Fibroblast of lung (primary cell): ENCODE results near the gene NR2C2. TPM values are rescaled to one million over a fixed set of nuclear protein-coding genes. Genes with fewer than 3 reads are reported as not detected.

Experiments
- DNase-seq, 2 donors: peaks; one replicate each; pipeline versions ENCODE4 v3.0.0 to v3.0.0-alpha.2; 2010; ENCODE audit warnings: low read depth in 2 of 2
- H2AFZ ChIP-seq: 2 replicates; pipeline ENCODE4 v1.5.1; 2012; ENCODE audit warnings: low read length, control low read depth, inconsistent platforms
- H3K27ac ChIP-seq: 2 replicates; pipeline ENCODE4 v1.5.1; 2011; ENCODE audit warnings: low read length, control low read depth; ENCODE audit not compliant: insufficient read depth
- H3K27me3 ChIP-seq: 2 replicates; pipeline ENCODE4 v1.5.1; 2011; ENCODE audit warnings: mild to moderate bottlenecking, low read length; ENCODE audit not compliant: control insufficient read depth, insufficient read depth
- H3K36me3 ChIP-seq: 2 replicates; pipeline ENCODE4 v1.5.1; 2011; ENCODE audit warnings: low read length; ENCODE audit not compliant: control insufficient read depth, insufficient read depth
- H3K4me1 ChIP-seq: 2 replicates; pipeline ENCODE4 v1.5.1; 2011; ENCODE audit warnings: low read length; ENCODE audit not compliant: control insufficient read depth, insufficient read depth; ENCODE audit errors: extremely low read depth
- H3K4me2 ChIP-seq: 2 replicates; pipeline ENCODE4 v1.5.1; 2011; ENCODE audit warnings: low read length, control low read depth; ENCODE audit not compliant: insufficient read depth; ENCODE audit errors: extremely low read depth
- H3K4me3 ChIP-seq, 4 experiments: fragments of 200-600 bp in 1 of 4; sonication (generic) in 1 of 4; replicated peaks in 1 of 4; 2 replicates each; pipeline ENCODE4 v1.5.1; 2011 to 2016; ENCODE audit warnings: low read length in 4 of 4, low read depth in 3 of 4, mild to moderate bottlenecking in 3 of 4, control low read depth in 2 of 4, inconsistent platforms in 1 of 4, mixed read lengths in 1 of 4; ENCODE audit not compliant: insufficient read depth in 1 of 4; ENCODE audit errors: control extremely low read depth in 1 of 4
- H3K79me2 ChIP-seq: 2 replicates; pipeline ENCODE4 v1.5.1; 2012; ENCODE audit warnings: mild to moderate bottlenecking, low read length, inconsistent platforms; ENCODE audit not compliant: control insufficient read depth, insufficient read depth
- H3K9ac ChIP-seq: 2 replicates; pipeline ENCODE4 v1.5.1; 2011; ENCODE audit warnings: mild to moderate bottlenecking, low read length, control low read depth; ENCODE audit not compliant: insufficient read depth
- H3K9me3 ChIP-seq: 2 replicates; pipeline ENCODE4 v1.5.1; 2012; ENCODE audit warnings: low read depth, low read length; ENCODE audit not compliant: control insufficient read depth, insufficient read depth
- H4K20me1 ChIP-seq: 2 replicates; pipeline ENCODE4 v1.5.1; 2011; ENCODE audit warnings: low read length; ENCODE audit not compliant: control insufficient read depth, insufficient read depth; ENCODE audit errors: extremely low read depth
- CTCF ChIP-seq, 2 donors: IDR thresholded peaks in 1 of 2; conservative IDR thresholded peaks in 1 of 2; 1 replicate in 1 of 2; 2 replicates in 1 of 2; pipeline ENCODE4 v1.5.1; 2011 to 2012; ENCODE audit warnings: low read length in 2 of 2, control low read depth in 1 of 2, inconsistent platforms in 1 of 2, low read depth in 1 of 2, mild to moderate bottlenecking in 1 of 2
- EZH2 ChIP-seq: IDR thresholded peaks from 2 replicates; pipeline ENCODE4 v1.5.1; 2012; ENCODE audit warnings: low read length, control low read depth, mild to moderate bottlenecking; ENCODE audit errors: missing control alignments
- polyA plus RNA-seq, 2 donors: library from polyadenylated mRNA; depleted of rRNA in 1 of 2; stranded (reverse) in 1 of 2; unstranded in 1 of 2; fragments of >200 nt; gene quantifications; 2 replicates each; pipeline ENCODE4 v1.2.1, GENCODE V29; 2011 to 2012; ENCODE audit warnings: missing spikeins in 1 of 2
- total RNA-seq: library from RNA; depleted of rRNA; stranded (reverse); fragments of >200 nt; gene quantifications from 2 replicates; pipeline ENCODE4 v1.2.1, GENCODE V29; 2014

Gene NR2C2
- total and polyA plus RNA-seq, 2 donors (not counting 1 experiment from before 2014, with no cell fraction given) = 15.0 to 27.9 TPM

- peaks cover 9% of the 10 kb centered on the region for H3K79me2 ChIP-seq
- no peak overlapping the region for H3K27ac ChIP-seq
- no peaks in the 10 kb centered on the region for H3K27me3 ChIP-seq
- no peak for DNase-seq
- no peak overlapping the region for H2AFZ ChIP-seq
- no peaks in the 10 kb centered on the region for H3K9me3 ChIP-seq
- no peak overlapping the region for H3K4me3 ChIP-seq
- no peak for TF ChIP-seq EZH2
- no peak for TF ChIP-seq CTCF (conservative IDR thresholded peaks at IDR 0.05 in 1 of 2, IDR thresholded peaks at IDR 0.05 in 1 of 2; ENCODE audit: low read depth in 1 of 2, low read length in 2 of 2)
- H4K20me1 ChIP-seq = no peaks in the 10 kb centered on the region
- H3K4me1 ChIP-seq = peaks cover 7% of the 10 kb centered on the region
- no peak overlapping the region for H3K4me2 ChIP-seq
- H3K36me3 ChIP-seq = no peaks in the 10 kb centered on the region
- H3K9ac ChIP-seq = no peak overlapping the region
Measured at GRCh38 chr3:14988988-14989394, 41.6 kb downstream of the NR2C2 start.

- peak; percentile 12 to 23 for DNase-seq
- Histone ChIP-seq H3K27ac (no peak overlapping the region), H3K79me2 (peaks cover 9% of the 10 kb centered on the region)
Measured at GRCh38 chr3:14989943-14990779, 42.8 kb downstream of the NR2C2 start.

GRCh38 chr3:14990780-14991148 is 43.4 kb downstream of the NR2C2 start:
- no peak overlapping the region for H2AFZ ChIP-seq
- H3K27me3 ChIP-seq = no peaks in the 10 kb centered on the region
- no peak overlapping the region for H3K4me2 ChIP-seq
- no peak overlapping the region for H3K9ac ChIP-seq
- no peak for TF ChIP-seq EZH2
- TF ChIP-seq CTCF (conservative IDR thresholded peaks at IDR 0.05 in 1 of 2, IDR thresholded peaks at IDR 0.05 in 1 of 2; ENCODE audit: low read depth in 1 of 2, low read length in 2 of 2) = no peak
- DNase-seq = no peak
- H3K36me3 ChIP-seq = no peaks in the 10 kb centered on the region
- peaks cover 7% of the 10 kb centered on the region for H3K4me1 ChIP-seq
- H4K20me1 ChIP-seq = no peaks in the 10 kb centered on the region
- peaks cover 7% of the 10 kb centered on the region for H3K79me2 ChIP-seq
- H3K9me3 ChIP-seq = no peaks in the 10 kb centered on the region
- no peak overlapping the region for H3K27ac ChIP-seq
- no peak overlapping the region for H3K4me3 ChIP-seq

More at GRCh38 chr3:14989943-14990779, 42.8 kb downstream of the NR2C2 start:
- Histone ChIP-seq H3K4me2 (no peak overlapping the region), H2AFZ (no peak overlapping the region), H4K20me1 (no peaks in the 10 kb centered on the region), H3K36me3 (no peaks in the 10 kb centered on the region), H3K4me1 (peaks cover 7% of the 10 kb centered on the region), H3K9me3 (no peaks in the 10 kb centered on the region), H3K9ac (no peak overlapping the region), H3K4me3 (no peak overlapping the region), H3K27me3 (no peaks in the 10 kb centered on the region)
- TF ChIP-seq CTCF (conservative IDR thresholded peaks at IDR 0.05 in 1 of 2, IDR thresholded peaks at IDR 0.05 in 1 of 2; ENCODE audit: low read depth in 1 of 2, low read length in 2 of 2) (no peak), EZH2 (no peak)
